ENCODE data around the gene CERS6. TPM values are rescaled to one million over a fixed set of nuclear protein-coding genes. Genes with fewer than 3 reads are reported as not detected.

The CERS6 gene
- total RNA-seq, 1 donor from 2014 or later: 66.5 TPM

DNA sequence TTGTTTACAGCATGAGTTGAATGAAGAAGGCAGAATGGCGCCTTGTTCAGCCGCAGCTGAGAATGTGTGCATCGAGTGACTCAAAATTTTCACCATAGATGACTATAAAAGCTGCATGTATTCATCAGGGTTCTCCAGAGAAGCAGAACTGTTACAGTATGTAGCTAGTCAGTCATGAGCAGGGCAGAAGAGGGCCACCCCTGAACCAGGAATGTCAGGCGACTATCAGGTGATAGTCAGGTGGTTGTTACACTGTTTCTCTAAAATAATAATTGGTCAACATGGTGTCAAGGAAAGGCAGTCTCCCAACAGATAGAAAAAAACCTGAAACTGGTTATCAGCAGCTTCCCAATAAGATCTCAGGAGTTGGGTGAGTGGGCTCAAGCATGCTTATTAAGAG is 326.2 kb downstream of the CERS6 start:
- no peaks in the 10 kb centered on the region for H3K27me3 Mint-ChIP-seq (ENCODE audit: low read depth)
- H3K36me3 Mint-ChIP-seq: peaks cover 5% of the 10 kb centered on the region
- TF ChIP-seq, protein P1, sequence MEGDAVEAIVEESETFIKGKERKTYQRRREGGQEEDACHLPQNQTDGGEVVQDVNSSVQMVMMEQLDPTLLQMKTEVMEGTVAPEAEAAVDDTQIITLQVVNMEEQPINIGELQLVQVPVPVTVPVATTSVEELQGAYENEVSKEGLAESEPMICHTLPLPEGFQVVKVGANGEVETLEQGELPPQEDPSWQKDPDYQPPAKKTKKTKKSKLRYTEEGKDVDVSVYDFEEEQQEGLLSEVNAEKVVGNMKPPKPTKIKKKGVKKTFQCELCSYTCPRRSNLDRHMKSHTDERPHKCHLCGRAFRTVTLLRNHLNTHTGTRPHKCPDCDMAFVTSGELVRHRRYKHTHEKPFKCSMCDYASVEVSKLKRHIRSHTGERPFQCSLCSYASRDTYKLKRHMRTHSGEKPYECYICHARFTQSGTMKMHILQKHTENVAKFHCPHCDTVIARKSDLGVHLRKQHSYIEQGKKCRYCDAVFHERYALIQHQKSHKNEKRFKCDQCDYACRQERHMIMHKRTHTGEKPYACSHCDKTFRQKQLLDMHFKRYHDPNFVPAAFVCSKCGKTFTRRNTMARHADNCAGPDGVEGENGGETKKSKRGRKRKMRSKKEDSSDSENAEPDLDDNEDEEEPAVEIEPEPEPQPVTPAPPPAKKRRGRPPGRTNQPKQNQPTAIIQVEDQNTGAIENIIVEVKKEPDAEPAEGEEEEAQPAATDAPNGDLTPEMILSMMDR (IDR thresholded peaks at IDR 0.05; ENCODE audit: unreplicated experiment): no peak
- H3K4me3 Mint-ChIP-seq: no peak overlapping the region
- H3K27ac Mint-ChIP-seq: no peak overlapping the region
- peaks cover 11% of the 10 kb centered on the region for H3K9me3 Mint-ChIP-seq
- no peak for DNase-seq (ENCODE audit: low spot score in 2 of 2, unreplicated experiment in 2 of 2)
- peaks cover 6% of the 10 kb centered on the region for H3K4me1 Mint-ChIP-seq

DNA sequence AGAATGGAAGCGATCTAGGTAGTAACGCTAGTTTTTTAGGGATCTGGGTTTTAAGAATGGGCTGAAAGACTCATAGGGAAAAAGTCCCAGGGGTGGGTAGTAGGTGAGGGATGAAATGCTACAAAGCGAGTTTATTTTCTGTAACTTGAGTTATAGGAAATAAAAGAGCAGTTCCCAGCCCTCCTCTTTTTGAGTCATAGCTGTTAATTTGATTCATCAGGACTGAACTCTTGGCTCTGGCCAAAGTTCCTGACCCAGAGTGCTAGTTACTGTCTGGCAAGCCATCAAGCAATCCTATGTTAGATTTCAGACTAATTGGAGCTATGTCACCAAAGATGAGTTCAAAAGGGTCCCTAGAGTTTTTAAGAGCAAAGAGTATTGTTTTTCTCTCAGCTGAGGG is 328.9 kb downstream of the CERS6 start:
- Mint-ChIP-seq H3K9me3 (no peaks in the 10 kb centered on the region), H3K4me3 (no peak overlapping the region), H3K27ac (no peak overlapping the region), H3K4me1 (peaks cover 6% of the 10 kb centered on the region), H3K36me3 (no peaks in the 10 kb centered on the region), H3K27me3 (ENCODE audit: low read depth) (no peaks in the 10 kb centered on the region)
- no peak for DNase-seq (ENCODE audit: low spot score in 2 of 2, unreplicated experiment in 2 of 2)
- TF ChIP-seq, protein P1 (IDR thresholded peaks at IDR 0.05; ENCODE audit: unreplicated experiment): no peak

DNA sequence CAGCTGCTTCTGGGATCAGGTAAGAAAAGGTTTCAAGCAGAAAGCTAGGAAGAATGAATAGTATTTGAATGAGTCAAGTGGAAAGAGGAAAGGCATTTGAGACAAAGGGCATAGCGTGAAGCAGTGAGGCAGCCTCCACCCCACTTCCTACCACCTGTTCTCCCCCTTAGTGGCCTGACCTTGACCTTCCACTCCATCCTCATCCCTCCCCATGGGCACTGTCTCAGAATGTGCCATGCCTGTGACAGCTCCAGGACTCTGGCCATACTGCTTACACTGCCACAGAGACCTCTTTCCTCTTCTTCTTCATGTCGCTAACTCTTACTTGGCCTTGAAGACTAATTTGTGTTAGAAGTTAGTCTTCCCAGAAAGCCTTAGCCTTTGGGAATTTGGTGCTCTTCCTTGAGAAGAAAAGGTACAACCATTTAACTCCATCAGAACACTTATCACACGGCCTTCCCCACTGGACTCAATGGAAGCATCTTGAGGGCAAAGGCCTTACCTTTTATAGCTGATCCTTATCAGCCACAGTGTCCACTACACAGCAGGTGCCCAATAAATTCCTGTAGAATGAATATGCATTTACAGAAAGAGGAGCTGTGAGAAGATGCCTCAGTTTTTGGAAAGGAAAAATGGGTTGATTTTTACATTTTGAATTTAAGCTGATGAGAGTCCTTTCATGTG is 331.2 kb downstream of the CERS6 start:
- no peaks in the 10 kb centered on the region for H3K27me3 Mint-ChIP-seq (ENCODE audit: low read depth)
- TF ChIP-seq, protein P1 (IDR thresholded peaks at IDR 0.05; ENCODE audit: unreplicated experiment): no peak
- no peak overlapping the region for H3K4me3 Mint-ChIP-seq
- no peak overlapping the region for H3K27ac Mint-ChIP-seq
- H3K36me3 Mint-ChIP-seq: no peaks in the 10 kb centered on the region
- DNase-seq (ENCODE audit: low spot score in 2 of 2, unreplicated experiment in 2 of 2): no peak
- peaks cover 4% of the 10 kb centered on the region for H3K9me3 Mint-ChIP-seq
- no peaks in the 10 kb centered on the region for H3K4me1 Mint-ChIP-seq

DNA sequence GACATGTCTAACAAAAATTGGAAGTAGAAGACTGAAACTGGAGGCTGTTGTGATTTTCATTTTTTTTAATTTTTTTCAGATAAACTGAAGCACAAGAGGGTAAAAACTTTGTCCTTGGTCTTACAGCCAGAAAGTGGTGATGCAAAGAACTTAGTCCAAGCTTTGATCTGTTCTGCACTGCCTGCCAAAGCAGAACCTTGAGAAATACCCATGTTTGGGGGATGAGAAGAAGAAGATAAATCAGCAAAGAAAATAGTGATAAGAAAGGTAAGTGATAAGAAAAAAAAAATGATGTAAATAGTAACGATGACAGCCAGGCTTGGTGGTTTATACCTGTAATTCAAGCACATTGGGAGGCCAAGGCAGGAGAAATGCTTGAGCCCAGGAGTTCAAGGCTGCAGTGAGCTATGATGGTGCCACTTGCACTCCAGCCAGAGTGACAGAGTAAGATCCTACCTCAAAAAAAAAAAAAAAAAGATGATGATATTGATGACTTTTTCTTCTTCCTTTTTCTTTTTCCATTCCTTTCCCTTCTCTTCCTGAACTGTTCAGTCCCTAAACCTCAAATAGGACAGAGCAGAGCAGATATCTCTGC is 331.8 kb downstream of the CERS6 start:
- no peaks in the 10 kb centered on the region for H3K36me3 Mint-ChIP-seq
- no peak overlapping the region for H3K27ac Mint-ChIP-seq
- H3K4me1 Mint-ChIP-seq: no peaks in the 10 kb centered on the region
- no peaks in the 10 kb centered on the region for H3K27me3 Mint-ChIP-seq (ENCODE audit: low read depth)
- no peak overlapping the region for H3K4me3 Mint-ChIP-seq
- no peak for DNase-seq (ENCODE audit: low spot score in 2 of 2, unreplicated experiment in 2 of 2)
- TF ChIP-seq, protein P1 (IDR thresholded peaks at IDR 0.05; ENCODE audit: unreplicated experiment): no peak
- peaks cover 4% of the 10 kb centered on the region for H3K9me3 Mint-ChIP-seq

DNA sequence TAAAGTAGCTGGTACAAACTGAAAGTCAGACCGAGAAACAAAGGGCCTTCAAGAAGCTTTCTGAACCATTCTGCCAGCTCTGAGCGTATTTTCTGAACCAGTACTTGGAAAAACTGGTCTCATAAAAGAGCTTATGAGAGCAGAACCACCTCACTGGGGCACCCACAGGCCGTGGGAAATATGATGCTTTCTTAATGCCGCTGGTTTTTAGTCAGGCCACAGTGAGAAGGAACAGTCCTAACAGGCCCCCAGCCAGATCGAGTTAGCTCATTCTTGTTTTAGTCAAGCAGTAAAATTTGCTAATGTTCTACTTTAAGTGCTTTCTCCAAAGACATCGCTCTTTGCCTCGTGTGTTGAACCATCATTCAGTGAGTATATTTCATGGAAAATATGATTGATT is 333.7 kb downstream of the CERS6 start:
- no peak for DNase-seq (ENCODE audit: low spot score in 2 of 2, unreplicated experiment in 2 of 2)
- Mint-ChIP-seq H3K36me3 (no peaks in the 10 kb centered on the region), H3K4me3 (no peak overlapping the region), H3K27ac (no peak overlapping the region), H3K9me3 (peaks cover 4% of the 10 kb centered on the region), H3K4me1 (no peaks in the 10 kb centered on the region), H3K27me3 (ENCODE audit: low read depth) (no peaks in the 10 kb centered on the region)
- TF ChIP-seq, protein P1 (IDR thresholded peaks at IDR 0.05; ENCODE audit: unreplicated experiment): no peak
